DND-41 (cell line): ENCODE measurements around the gene SDCBP2.

Source experiments
- EZH2 ChIP-seq: IDR thresholded peaks from 3 replicates; pipeline ENCODE4 v1.6.1; 2012; ENCODE audit warnings: borderline replicate concordance, low read depth, mild to moderate bottlenecking, moderate library complexity, low read length, inconsistent platforms; ENCODE audit not compliant: severe bottlenecking
- TF ChIP-seq, protein P1 (sequence below): IDR thresholded peaks from 2 replicates; pipeline ENCODE4 v1.5.1; 2012; ENCODE audit warnings: borderline replicate concordance, low read length, moderate library complexity, mild to moderate bottlenecking; ENCODE audit not compliant: poor library complexity, severe bottlenecking; ENCODE audit errors: extremely low read depth

DNA sequence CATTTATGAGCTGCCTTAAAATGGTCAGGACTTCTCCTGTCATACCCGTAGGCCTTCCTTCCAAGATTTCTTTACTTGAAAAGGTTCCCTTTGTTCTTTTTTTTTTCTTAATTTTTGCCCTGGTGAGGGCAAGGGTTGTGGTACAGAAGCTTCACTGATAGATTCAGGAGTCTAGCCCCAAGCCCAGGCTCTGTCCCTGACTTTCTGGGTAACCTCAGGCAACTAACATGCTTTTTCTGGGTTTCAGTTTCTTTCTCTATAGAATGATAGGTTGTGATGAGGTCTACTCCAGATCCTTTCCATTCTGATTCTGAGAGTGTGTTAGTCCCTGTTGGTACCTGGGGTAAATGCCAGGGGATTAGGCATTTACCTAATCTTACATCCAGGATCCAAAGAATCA is 41.6 kb downstream of the SDCBP2 start:
- TF ChIP-seq, protein P1, sequence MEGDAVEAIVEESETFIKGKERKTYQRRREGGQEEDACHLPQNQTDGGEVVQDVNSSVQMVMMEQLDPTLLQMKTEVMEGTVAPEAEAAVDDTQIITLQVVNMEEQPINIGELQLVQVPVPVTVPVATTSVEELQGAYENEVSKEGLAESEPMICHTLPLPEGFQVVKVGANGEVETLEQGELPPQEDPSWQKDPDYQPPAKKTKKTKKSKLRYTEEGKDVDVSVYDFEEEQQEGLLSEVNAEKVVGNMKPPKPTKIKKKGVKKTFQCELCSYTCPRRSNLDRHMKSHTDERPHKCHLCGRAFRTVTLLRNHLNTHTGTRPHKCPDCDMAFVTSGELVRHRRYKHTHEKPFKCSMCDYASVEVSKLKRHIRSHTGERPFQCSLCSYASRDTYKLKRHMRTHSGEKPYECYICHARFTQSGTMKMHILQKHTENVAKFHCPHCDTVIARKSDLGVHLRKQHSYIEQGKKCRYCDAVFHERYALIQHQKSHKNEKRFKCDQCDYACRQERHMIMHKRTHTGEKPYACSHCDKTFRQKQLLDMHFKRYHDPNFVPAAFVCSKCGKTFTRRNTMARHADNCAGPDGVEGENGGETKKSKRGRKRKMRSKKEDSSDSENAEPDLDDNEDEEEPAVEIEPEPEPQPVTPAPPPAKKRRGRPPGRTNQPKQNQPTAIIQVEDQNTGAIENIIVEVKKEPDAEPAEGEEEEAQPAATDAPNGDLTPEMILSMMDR: no peak
- TF ChIP-seq EZH2: no peak
